ENCODE measurements around the gene AMPD2. TPM values are rescaled to one million over a fixed set of nuclear protein-coding genes. Genes with fewer than 3 reads are reported as not detected.

AMPD2 gene
- total RNA-seq, 1 donor from 2014 or later, result 91.8 TPM

GRCh38 chr1:109629372-109630030 is 9.9 kb downstream of the AMPD2 start:
- intact Hi-C loops (cut with micrococcal nuclease), result loop anchor here (2.0 kb wide), 1 partner anchor 83 kb away; no protein-coding TSS in a partner anchor

- intact Hi-C loops (cut with micrococcal nuclease), result no loop called here
These were observed 10.7 kb downstream of the AMPD2 start for GRCh38 chr1:109630081-109630897.

GRCh38 chr1:109630898-109631512 is 11.4 kb downstream of the AMPD2 start:
- intact Hi-C loops (cut with micrococcal nuclease), result no loop called here

- intact Hi-C loops (cut with micrococcal nuclease), result no loop called here
These were observed 12.2 kb downstream of the AMPD2 start for GRCh38 chr1:109631513-109632505.

- intact Hi-C loops (cut with micrococcal nuclease), result no loop called here
These were observed 13.2 kb downstream of the AMPD2 start for GRCh38 chr1:109632671-109633346.

- intact Hi-C loops (cut with micrococcal nuclease), result no loop called here
These were observed 14.7 kb downstream of the AMPD2 start for GRCh38 chr1:109634292-109634691.

GRCh38 chr1:109634771-109635750 is 15.4 kb downstream of the AMPD2 start:
- intact Hi-C loops (cut with micrococcal nuclease), result no loop called here

GRCh38 chr1:109635862-109636200 is 16.2 kb downstream of the AMPD2 start:
- intact Hi-C loops (cut with micrococcal nuclease), result no loop called here

GRCh38 chr1:109636201-109636952 is 16.7 kb downstream of the AMPD2 start:
- intact Hi-C loops (cut with micrococcal nuclease), result no loop called here

GRCh38 chr1:109637446-109637845 is 17.8 kb downstream of the AMPD2 start:
- intact Hi-C loops (cut with micrococcal nuclease), result no loop called here

- intact Hi-C loops (cut with micrococcal nuclease), result no loop called here
These were observed 19.6 kb downstream of the AMPD2 start for GRCh38 chr1:109639063-109639840.

- intact Hi-C loops (cut with micrococcal nuclease), result loop anchor here (1.0 to 5.0 kb wide), 3 partner anchors 94 to 371 kb away; partner anchors contain the start of gene CSF1
These were observed 20.2 kb downstream of the AMPD2 start for GRCh38 chr1:109639841-109640184.

- intact Hi-C loops (cut with micrococcal nuclease), result loop anchor here (1.0 to 5.0 kb wide), 3 partner anchors 94 to 370 kb away; partner anchors contain the start of gene CSF1
These were observed 20.7 kb downstream of the AMPD2 start for GRCh38 chr1:109640285-109640865.

- intact Hi-C loops (cut with micrococcal nuclease), result loop anchor here (2.0 to 5.0 kb wide), 2 partner anchors 271 to 370 kb away; partner anchors contain the start of gene CSF1
These were observed 21.6 kb downstream of the AMPD2 start for GRCh38 chr1:109641078-109641740.

- intact Hi-C loops (cut with micrococcal nuclease), result loop anchor here (2.0 to 5.0 kb wide), 2 partner anchors 270 to 369 kb away; partner anchors contain the start of gene CSF1
These were observed 22.2 kb downstream of the AMPD2 start for GRCh38 chr1:109641861-109642260.

- intact Hi-C loops (cut with micrococcal nuclease), result loop anchor here (1.0 to 5.0 kb wide), 4 partner anchors 45 to 342 kb away; partner anchors contain the start of genes AHCYL1, CSF1 and GSTM1
These were observed 23.0 kb downstream of the AMPD2 start for GRCh38 chr1:109642626-109643025.
